ENCODE data around the gene KRTAP12-3.

DNA sequence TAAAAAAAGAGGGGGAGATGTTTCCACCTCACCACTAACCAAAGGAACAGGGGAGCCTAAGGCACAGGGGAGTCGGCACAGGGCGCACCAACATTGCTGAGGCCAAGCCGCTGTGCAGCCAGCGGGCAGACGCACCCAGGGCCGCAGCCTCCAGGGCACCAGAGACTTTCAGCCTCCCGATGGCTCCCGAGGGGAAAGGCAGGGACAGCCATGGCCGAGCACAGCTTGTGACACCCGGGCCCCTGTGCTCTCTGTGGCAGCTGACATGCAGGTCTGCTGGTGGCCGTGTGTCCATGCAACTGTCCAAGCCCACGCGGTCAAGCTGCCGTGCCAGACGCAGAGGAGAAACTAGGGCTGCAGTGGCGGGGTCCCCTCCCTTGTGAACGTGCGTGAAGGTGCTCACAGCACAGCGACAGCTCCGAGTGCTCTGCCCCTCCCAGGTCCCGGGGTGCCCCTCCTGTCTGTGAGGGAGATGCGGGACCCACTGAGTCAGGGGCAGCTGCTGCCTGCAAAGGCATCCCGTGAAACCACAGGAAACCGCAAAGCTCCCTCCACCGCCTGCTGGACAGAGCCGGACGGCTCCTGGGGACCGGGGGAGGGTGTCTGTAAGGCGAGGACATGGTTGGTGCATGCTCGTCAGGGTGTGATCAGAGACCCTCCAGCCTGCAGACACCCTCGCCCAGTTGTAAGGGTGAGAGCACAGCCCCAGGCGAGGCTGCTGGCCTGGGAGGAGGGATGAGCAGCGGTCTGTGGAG is 9.0 kb upstream of the KRTAP12-3 start:
- TF ChIP-seq KLF13 (tag; IDR thresholded peaks at IDR 0.05; ENCODE audit: borderline replicate concordance, low read depth) (no peak), RAD21 (CRISPR knock-in tag; conservative IDR thresholded peaks at IDR 0.05 in 1 of 2, IDR thresholded peaks at IDR 0.05 in 1 of 2) (no peak), ZNF124 (CRISPR knock-in tag; IDR thresholded peaks at IDR 0.05) (no peak)
